ENCODE data around the gene FAM120A.

- TF ChIP-seq HOXB6 (CRISPR knock-in tag; IDR thresholded peaks at IDR 0.05; ENCODE audit: borderline replicate concordance) (no peak), CEBPB (tag; IDR thresholded peaks at IDR 0.05) (no peak)
Observed at GRCh38 chr9:93597142-93597706, 145.7 kb downstream of the FAM120A start.
